ENCODE measurements around the gene STIM2.

- no peak for TF ChIP-seq CTCF (conservative IDR thresholded peaks at IDR 0.05; ENCODE audit: low read depth, low read length)
- no peak for TF ChIP-seq EZH2 (IDR thresholded peaks at IDR 0.05; ENCODE audit: borderline replicate concordance, low read depth, low read length, poor library complexity, severe bottlenecking)
Observed at GRCh38 chr4:26909369-26909768, 48.7 kb downstream of the STIM2 start.
